PC-3 (cell line): ENCODE measurements around the gene TMEM238L. TPM values are rescaled to one million over a fixed set of nuclear protein-coding genes. Genes with fewer than 3 reads are reported as not detected.

Experiments used
- ATAC-seq: fragments of 200-7000 bp; cut with Tn5 transposase; 2 replicates; pipeline ENCODE4 v1.9.1; 2020; ENCODE audit warnings: mild to moderate bottlenecking, moderate library complexity
- BruUV-seq: library from RNA; stranded (reverse); fragments of 400-500 nt; replicated peaks from 2 replicates; lab custom pipeline; 2021; lab: Mats Ljungman, UMichigan
- CTCF ChIA-PET: fragments of 300-600 bp; sonication (Branson Sonifier 250); formaldehyde crosslinking; loops from one replicate; lab custom pipeline; 2022; ENCODE audit warnings: antibody characterized with exemption; lab: Charles Lee
- POLR2A ChIA-PET: fragments of 300-600 bp; sonication (Branson Sonifier 250); formaldehyde crosslinking; loops from one replicate; lab custom pipeline; 2022; ENCODE audit warnings: antibody characterized with exemption; ENCODE audit not compliant: unreplicated experiment; lab: Charles Lee
- DNase-seq: peaks from one replicate; pipeline ENCODE4 v3.0.0-alpha.2; 2015
- H2AFZ ChIP-seq: fragments of 300-600 bp; sonication (generic); 2 replicates; pipeline ENCODE4 v1.6.0; 2016; ENCODE audit warnings: antibody characterized with exemption, low read length
- H3F3A ChIP-seq: fragments of 300-600 bp; sonication (generic); one replicate; pipeline ENCODE4 v1.6.0; 2017; ENCODE audit warnings: antibody characterized with exemption, low read length, control low read depth, mild to moderate bottlenecking; ENCODE audit not compliant: unreplicated experiment
- H3K27ac ChIP-seq: fragments of 300-600 bp; sonication (generic); 2 replicates; pipeline ENCODE4 v1.5.1; 2016; ENCODE audit warnings: mild to moderate bottlenecking, low read length
- H3K27me3 ChIP-seq: fragments of 300-600 bp; sonication (generic); 2 replicates; pipeline ENCODE4 v1.6.1; 2016; ENCODE audit warnings: low read length, mixed read lengths
- H3K36me3 ChIP-seq: fragments of 300-600 bp; sonication (generic); 2 replicates; pipeline ENCODE4 v1.6.1; 2016; ENCODE audit warnings: low read depth, mixed run types, low read length, mixed read lengths
- H3K4me1 ChIP-seq: fragments of 300-600 bp; sonication (generic); 2 replicates; pipeline ENCODE4 v1.5.1; 2016; ENCODE audit warnings: low read length; ENCODE audit not compliant: insufficient read depth
- H3K4me2 ChIP-seq: fragments of 300-600 bp; sonication (generic); 2 replicates; pipeline ENCODE4 v1.6.0; 2016; ENCODE audit warnings: low read length
- H3K4me3 ChIP-seq: fragments of 300-600 bp; sonication (generic); 2 replicates; pipeline ENCODE4 v1.5.1; 2016; ENCODE audit warnings: mild to moderate bottlenecking, low read length, mixed read lengths
- H3K79me2 ChIP-seq: fragments of 300-600 bp; sonication (generic); 2 replicates; pipeline ENCODE4 v1.6.1; 2017; ENCODE audit warnings: low read length, mixed read lengths
- H3K9ac ChIP-seq: fragments of 300-600 bp; sonication (generic); 2 replicates; pipeline ENCODE4 v1.6.0; 2016; ENCODE audit warnings: mild to moderate bottlenecking, low read length
- H3K9me2 ChIP-seq: fragments of 300-600 bp; sonication (generic); replicated peaks from 2 replicates; pipeline ENCODE4 v1.6.1; 2016; ENCODE audit warnings: mixed run types, low read length, mixed read lengths
- H3K9me3 ChIP-seq: fragments of 300-600 bp; sonication (generic); 2 replicates; pipeline ENCODE4 v1.6.1; 2016; ENCODE audit warnings: low read length, mixed read lengths
- H4K20me1 ChIP-seq: fragments of 300-600 bp; sonication (generic); 2 replicates; pipeline ENCODE4 v1.6.1; 2016; ENCODE audit warnings: low read length, mixed read lengths
- EZH2 ChIP-seq: fragments of 300-600 bp; sonication (generic); IDR thresholded peaks from one replicate; pipeline ENCODE4 v1.6.1; 2017; ENCODE audit warnings: antibody characterized with exemption, mild to moderate bottlenecking, low read length; ENCODE audit not compliant: unreplicated experiment
- EZH2phosphoT487 ChIP-seq: fragments of 300-600 bp; sonication (generic); IDR thresholded peaks from 2 replicates; pipeline ENCODE4 v1.6.1; 2018; ENCODE audit warnings: mild to moderate bottlenecking, antibody characterized with exemption, low read length, borderline replicate concordance
- intact Hi-C: fragments of 100-400 bp; cut with micrococcal nuclease; formaldehyde crosslinking; loops from 2 replicates; pipeline ENCODE4 v1.9.0; 2023
- total RNA-seq: library from RNA; depleted of rRNA; stranded (reverse); fragments of >200 nt; gene quantifications from 2 replicates; pipeline ENCODE4 v1.2.3, GENCODE V29; 2014
- TF ChIP-seq, protein P1 (sequence below): fragments of 300-600 bp; sonication (generic); conservative IDR thresholded peaks from 2 replicates; pipeline ENCODE4 v1.5.1; 2017; ENCODE audit warnings: antibody characterized with exemption, low read depth, mild to moderate bottlenecking, low read length

The TMEM238L gene
- total RNA-seq, 1 experiment from 2014 or later = not detected

DNA sequence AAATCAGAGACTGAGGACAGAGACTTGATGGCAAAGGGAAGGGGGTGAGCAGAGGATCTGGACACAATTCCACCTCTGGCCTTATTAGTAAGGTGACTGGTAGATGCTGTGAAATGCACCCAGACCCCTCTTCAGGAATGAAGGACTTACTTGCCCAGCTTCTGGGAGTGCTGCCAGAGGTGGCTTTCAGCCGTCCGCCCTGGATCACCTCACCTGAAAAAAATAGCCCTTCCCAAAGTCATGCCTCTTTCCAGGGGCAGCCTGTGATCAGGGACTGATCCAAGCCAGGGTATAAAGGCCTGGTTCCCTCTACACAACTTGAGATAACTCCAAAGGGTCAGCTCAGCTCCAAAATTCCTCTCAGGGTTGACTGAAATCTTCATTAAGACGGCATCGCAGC is 53.7 kb downstream of the TMEM238L start:
- no peak for TF ChIP-seq EZH2
- TF ChIP-seq, protein P1, sequence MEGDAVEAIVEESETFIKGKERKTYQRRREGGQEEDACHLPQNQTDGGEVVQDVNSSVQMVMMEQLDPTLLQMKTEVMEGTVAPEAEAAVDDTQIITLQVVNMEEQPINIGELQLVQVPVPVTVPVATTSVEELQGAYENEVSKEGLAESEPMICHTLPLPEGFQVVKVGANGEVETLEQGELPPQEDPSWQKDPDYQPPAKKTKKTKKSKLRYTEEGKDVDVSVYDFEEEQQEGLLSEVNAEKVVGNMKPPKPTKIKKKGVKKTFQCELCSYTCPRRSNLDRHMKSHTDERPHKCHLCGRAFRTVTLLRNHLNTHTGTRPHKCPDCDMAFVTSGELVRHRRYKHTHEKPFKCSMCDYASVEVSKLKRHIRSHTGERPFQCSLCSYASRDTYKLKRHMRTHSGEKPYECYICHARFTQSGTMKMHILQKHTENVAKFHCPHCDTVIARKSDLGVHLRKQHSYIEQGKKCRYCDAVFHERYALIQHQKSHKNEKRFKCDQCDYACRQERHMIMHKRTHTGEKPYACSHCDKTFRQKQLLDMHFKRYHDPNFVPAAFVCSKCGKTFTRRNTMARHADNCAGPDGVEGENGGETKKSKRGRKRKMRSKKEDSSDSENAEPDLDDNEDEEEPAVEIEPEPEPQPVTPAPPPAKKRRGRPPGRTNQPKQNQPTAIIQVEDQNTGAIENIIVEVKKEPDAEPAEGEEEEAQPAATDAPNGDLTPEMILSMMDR = no peak
- TF ChIP-seq EZH2phosphoT487 = no peak
- peaks cover 5% of the 10 kb centered on the region; the same call in 1 of the 2 replicates for H3K27me3 ChIP-seq
- BruUV-seq = no TSS peak
- H3K9ac ChIP-seq = no peak overlapping the region
- no peaks in the 10 kb centered on the region for H4K20me1 ChIP-seq
- H3K79me2 ChIP-seq = no peaks in the 10 kb centered on the region
- intact Hi-C loops = no loop called here
- no peak for ATAC-seq
- ChIA-PET POLR2A (no interaction called here), CTCF (no interaction called here)
- no peak overlapping the region for H3K27ac ChIP-seq
- no peak overlapping the region for H3K4me2 ChIP-seq
- no peaks in the 10 kb centered on the region for H3K9me2 ChIP-seq
- H3K4me1 ChIP-seq = no peaks in the 10 kb centered on the region; the same call in 1 of the 2 replicates
- H3K36me3 ChIP-seq = no peaks in the 10 kb centered on the region
- no peaks in the 10 kb centered on the region for H3K9me3 ChIP-seq
- no peak for DNase-seq
- H3F3A ChIP-seq = no peaks in the 10 kb centered on the region
- no peak overlapping the region for H2AFZ ChIP-seq
- no peak overlapping the region for H3K4me3 ChIP-seq

DNA sequence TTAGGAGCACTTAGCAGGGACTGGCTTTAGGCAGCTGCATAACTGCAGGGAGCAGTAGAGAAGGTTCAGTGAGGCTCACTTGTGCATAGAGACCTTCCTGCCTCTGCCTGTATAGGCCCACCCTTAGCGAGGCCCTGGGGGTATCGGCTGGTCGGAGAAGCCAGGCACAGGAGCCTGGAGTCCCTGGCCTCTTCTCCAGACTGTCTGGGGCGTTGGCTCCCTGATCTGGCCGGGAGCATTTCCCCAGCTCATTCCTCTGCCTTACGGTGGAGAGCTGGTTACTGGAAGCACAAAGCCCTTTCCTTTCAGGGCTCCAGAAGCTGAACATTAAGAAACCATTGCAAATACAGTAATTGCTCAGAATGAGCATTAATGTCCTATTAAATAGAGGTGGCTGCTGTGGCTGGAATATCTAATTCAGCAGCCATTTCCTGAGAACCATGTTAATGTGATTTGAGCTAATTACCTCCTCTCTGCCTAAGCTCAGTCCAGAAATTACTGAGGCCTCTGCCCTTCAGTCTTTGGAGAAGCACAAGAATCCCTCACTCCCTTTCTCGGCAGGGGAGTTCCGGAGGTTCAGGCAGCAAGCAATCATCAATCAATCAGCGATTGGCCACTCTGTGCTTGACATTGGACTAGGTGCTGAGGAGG is 55.2 kb downstream of the TMEM238L start:
- Histone ChIP-seq H3K27me3 (peaks cover 5% of the 10 kb centered on the region; the same call in 1 of the 2 replicates), H3K9ac (no peak overlapping the region), H3K9me2 (no peaks in the 10 kb centered on the region), H3K79me2 (no peaks in the 10 kb centered on the region), H3K36me3 (no peaks in the 10 kb centered on the region), H3K4me2 (no peak overlapping the region), H3K4me3 (no peak overlapping the region), H3F3A (no peaks in the 10 kb centered on the region), H3K4me1 (no peaks in the 10 kb centered on the region; the same call in 1 of the 2 replicates), H3K9me3 (no peaks in the 10 kb centered on the region), H3K27ac (no peak overlapping the region), H2AFZ (no peak overlapping the region), H4K20me1 (no peaks in the 10 kb centered on the region)
- intact Hi-C loops = no loop called here
- ATAC-seq = no peak
- TF ChIP-seq EZH2phosphoT487 = no peak
- TF ChIP-seq, protein P1 = no peak
- no peak for TF ChIP-seq EZH2
- no peak for DNase-seq
- ChIA-PET CTCF (no interaction called here), POLR2A (interaction anchor here (0.6 kb wide), 1 partner anchor 121 kb away, joined by 3 read pairs; no protein-coding TSS in a partner anchor)
- BruUV-seq = no TSS peak

DNA sequence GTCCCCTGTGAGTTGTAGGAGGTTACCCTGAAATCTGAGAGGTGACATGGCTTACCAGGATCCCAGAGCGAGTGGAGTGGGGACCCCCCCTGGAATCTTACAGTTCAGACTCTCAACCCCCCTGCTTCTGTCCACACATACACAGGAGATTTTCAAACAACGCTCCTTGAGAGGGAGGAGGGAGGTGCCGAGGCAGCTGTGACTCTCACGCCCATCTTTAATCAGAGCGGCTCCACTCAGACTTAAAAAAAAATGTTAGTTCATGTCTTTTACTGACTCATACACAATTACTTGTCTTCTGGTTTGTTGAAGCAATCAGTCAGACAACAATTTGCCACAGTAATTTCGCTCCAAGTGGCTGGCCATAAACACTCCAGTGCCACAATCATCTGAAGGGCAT is 58.7 kb downstream of the TMEM238L start:
- H3K9me2 ChIP-seq = no peaks in the 10 kb centered on the region
- no peaks in the 10 kb centered on the region for H3F3A ChIP-seq
- no peak overlapping the region for H3K27ac ChIP-seq
- no TSS peak for BruUV-seq
- ATAC-seq (no peak), DNase-seq (no peak)
- H4K20me1 ChIP-seq = no peaks in the 10 kb centered on the region
- no peak overlapping the region for H3K4me2 ChIP-seq
- ChIA-PET CTCF (no interaction called here), POLR2A (no interaction called here)
- no peaks in the 10 kb centered on the region for H3K9me3 ChIP-seq
- peaks cover 5% of the 10 kb centered on the region; the same call in 1 of the 2 replicates for H3K27me3 ChIP-seq
- TF ChIP-seq, protein P1 = no peak
- TF ChIP-seq EZH2 = no peak
- TF ChIP-seq EZH2phosphoT487 = no peak
- no peak overlapping the region for H3K9ac ChIP-seq
- H3K4me3 ChIP-seq = no peak overlapping the region
- no peaks in the 10 kb centered on the region for H3K4me1 ChIP-seq
- no peaks in the 10 kb centered on the region for H3K79me2 ChIP-seq
- no peaks in the 10 kb centered on the region for H3K36me3 ChIP-seq
- intact Hi-C loops = no loop called here
- H2AFZ ChIP-seq = no peak overlapping the region
